ENCODE data around the gene RIC8A.
A peak's percentile ranks its signal among the peaks of the same experiment; 100 is the strongest.
"Not testable (repeated sequence)": the region's sequence is repeated elsewhere in the genome, so short reads cannot be mapped to it uniquely, and the experiment has no call there.

RIC8A gene

DNA sequence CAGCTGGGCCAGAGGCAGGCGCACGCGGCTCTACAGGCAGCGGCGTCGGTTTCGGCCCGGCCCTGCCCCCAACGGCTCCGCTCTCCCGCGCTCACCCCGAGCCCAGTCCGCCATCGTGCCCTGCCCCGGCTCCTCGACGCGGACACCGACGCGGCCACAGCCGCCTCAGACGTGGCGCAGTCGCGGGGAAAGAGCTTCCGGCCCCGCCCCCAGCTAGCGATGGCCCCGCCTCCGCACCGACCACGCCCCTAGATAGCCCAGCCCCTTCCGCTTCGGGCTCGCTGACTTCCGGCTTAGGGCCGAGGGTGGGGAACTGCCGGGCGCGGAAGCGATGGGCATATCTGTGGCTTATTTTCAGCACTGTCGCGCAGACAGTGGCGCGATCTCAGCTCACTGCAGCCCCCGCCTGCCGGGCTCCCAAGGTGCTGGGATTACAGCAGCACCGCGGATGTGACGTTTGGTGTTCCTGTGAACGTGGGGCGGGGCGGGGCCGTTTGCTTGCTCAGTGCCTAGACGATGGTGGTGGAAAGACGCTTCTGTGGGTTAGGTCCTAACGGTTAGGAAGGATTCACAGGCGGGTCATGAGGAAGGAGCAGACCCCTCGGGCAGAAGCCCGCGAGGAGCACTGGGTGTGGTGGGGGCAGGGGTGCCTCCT is at the start of gene RIC8A, which contains the start of gene BET1L:
Gene RIC8A, plus strand, starts transcription at position 501 of the 655 bp plus-strand sequence. CDS start 1,147 bp downstream, outside the sequence.
Gene BET1L, minus strand, starts transcription at position 192 of the 655 bp plus-strand sequence. Its CDS starts 78 bp downstream, at position 114.
- in situ Hi-C loops (cut with HindIII; ENCODE audit: low pct_unique_long_range_greater_than_20kb, low sequenced_read_pairs) = no loop called here
- peak; percentile 90 to 97 for DNase-seq (ENCODE audit: low read depth in 1 of 2, low spot score in 1 of 2)
- no peak for TF ChIP-seq JUND (IDR thresholded peaks at IDR 0.05; ENCODE audit: low read depth)

DNA sequence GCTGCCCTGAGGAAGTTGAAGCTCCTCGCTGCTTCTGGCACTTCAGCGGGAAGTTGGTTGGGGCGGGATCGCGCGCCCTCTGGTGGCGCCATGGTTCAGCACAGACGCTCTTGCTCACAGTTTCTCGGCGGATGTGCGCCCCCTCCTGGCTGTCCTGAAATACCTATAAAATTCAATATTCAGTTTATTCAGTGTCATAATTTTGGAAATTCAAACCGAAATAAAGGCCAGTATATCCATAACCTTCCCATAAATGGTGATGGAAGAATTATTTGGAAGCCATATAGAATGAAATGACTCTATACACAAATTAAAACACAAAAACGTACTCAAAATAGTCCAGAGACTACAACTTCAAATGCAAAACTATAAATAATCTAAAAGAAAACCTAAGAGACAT is 27.3 kb upstream of the RIC8A start:
- DNase-seq (ENCODE audit: low read depth in 1 of 2, low spot score in 1 of 2); in situ Hi-C loops (cut with HindIII; ENCODE audit: low pct_unique_long_range_greater_than_20kb, low sequenced_read_pairs): not testable (repeated sequence)

DNA sequence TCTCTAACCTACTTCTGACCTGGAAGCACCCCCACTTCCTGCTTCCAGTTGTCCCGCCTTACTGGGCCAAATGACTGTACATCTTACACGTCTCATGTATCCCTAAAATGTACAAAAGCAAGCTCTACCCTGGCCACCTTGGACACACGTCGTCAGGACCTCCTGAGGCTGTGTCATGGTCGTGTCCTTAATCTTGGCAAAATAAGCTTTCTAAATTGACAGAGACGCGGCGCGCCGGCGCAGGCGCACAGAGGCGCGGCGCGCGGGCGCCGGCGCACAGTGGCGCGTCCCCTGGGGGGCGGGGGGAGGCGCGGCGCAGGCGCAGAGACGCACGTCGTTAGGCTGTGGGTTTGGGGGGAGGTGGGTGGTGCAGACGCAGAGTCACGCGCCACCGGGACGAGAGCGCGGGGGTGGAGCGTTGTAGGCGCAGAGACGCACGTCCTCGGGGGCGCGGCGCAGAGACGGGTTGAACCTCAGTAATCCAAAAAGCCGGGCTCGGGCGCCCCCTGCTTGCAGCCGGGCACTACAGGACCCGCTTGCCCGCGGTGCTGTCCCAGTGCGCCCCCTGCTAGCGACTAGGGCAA is 18.2 kb upstream of the RIC8A start:
- in situ Hi-C loops (cut with HindIII; ENCODE audit: low pct_unique_long_range_greater_than_20kb, low sequenced_read_pairs); DNase-seq (ENCODE audit: low read depth in 1 of 2, low spot score in 1 of 2): not testable (repeated sequence)

DNA sequence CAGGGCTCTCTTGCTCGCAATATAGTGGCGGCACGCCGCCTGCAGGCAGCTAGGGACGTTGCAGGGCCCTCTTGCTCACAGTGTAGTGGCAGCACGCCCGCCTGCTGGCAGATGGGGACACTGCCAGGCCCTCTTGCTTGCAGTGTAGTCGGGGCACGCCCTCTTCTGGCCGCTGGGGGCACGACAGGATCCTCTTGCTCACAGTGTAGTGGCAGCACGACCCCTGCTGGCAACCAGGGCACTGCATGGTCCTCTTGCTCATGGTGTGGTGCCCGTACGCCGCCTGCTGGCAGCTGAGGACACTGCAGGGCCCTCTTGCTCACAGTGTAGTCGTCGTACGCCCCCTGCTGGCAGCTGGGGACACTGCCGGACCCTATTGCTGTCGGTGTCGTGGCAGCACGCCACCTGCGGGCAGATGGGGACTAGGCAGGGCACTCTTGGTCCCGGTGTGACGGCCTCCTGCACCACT is 17.6 kb upstream of the RIC8A start:
- in situ Hi-C loops (cut with HindIII; ENCODE audit: low pct_unique_long_range_greater_than_20kb, low sequenced_read_pairs); DNase-seq (ENCODE audit: low read depth in 1 of 2, low spot score in 1 of 2): not testable (repeated sequence)

GRCh38 chr11:190546-190945 is 17.0 kb upstream of the RIC8A start:
- DNase-seq (ENCODE audit: low read depth in 1 of 2, low spot score in 1 of 2); in situ Hi-C loops (cut with HindIII; ENCODE audit: low pct_unique_long_range_greater_than_20kb, low sequenced_read_pairs): not testable (repeated sequence)

- DNase-seq (ENCODE audit: low read depth in 1 of 2, low spot score in 1 of 2); in situ Hi-C loops (cut with HindIII; ENCODE audit: low pct_unique_long_range_greater_than_20kb, low sequenced_read_pairs): not testable (repeated sequence)
Measured at GRCh38 chr11:191490-192478, 15.7 kb upstream of the RIC8A start.

DNA sequence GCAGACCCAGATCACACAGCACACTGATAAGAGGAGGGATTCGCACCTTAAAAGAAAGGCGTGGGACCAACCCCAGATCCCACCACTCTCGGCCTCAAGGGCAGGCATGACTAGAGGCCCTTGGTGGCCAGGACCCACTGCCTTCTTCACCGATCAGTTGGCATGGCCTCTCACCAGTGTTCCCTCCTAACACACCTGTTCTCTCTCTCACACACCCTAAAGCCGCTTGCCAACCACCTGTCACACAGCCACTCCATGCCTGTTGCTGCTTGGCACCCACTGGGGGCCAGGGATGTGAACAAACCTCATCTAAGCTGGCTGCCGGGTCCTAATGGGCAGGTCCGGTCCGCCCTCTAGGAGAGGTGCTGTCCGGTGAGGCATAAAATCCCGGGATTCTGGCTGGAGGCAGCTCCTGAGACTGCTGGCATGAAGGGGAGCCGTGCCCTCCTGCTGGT is 14.8 kb upstream of the RIC8A start, which contains the start of gene SCGB1C1:
Gene SCGB1C1, plus strand, starts transcription at position 405 of the 455 bp plus-strand sequence. Its CDS starts 22 bp downstream, at position 427.
- DNase-seq (ENCODE audit: low read depth in 1 of 2, low spot score in 1 of 2); in situ Hi-C loops (cut with HindIII; ENCODE audit: low pct_unique_long_range_greater_than_20kb, low sequenced_read_pairs): not testable (repeated sequence)

DNA sequence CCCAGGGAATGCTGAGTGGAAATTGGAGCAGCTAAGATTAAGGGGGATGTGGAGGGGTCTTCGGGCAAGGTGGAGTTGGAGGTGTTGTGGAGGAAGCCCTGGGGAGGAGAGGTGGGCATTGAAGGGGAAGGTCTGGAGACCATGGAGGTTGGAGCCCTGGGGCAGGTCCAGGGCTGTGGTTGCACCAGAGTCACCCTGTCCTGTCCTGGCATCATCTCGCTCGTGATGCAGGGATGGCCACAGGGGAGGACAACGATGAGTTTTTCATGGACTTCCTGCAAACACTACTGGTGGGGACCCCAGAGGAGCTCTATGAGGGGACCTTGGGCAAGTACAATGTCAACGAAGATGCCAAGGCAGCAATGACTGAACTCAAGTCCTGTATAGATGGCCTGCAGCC is 14.0 kb upstream of the RIC8A start:
- DNase-seq (ENCODE audit: low read depth in 1 of 2, low spot score in 1 of 2); in situ Hi-C loops (cut with HindIII; ENCODE audit: low pct_unique_long_range_greater_than_20kb, low sequenced_read_pairs): not testable (repeated sequence)

- in situ Hi-C loops (cut with HindIII; ENCODE audit: low pct_unique_long_range_greater_than_20kb, low sequenced_read_pairs) = no loop called here
- no peak for DNase-seq (ENCODE audit: low read depth in 1 of 2, low spot score in 1 of 2)
- TF ChIP-seq JUND (IDR thresholded peaks at IDR 0.05; ENCODE audit: low read depth) = no peak
Measured at GRCh38 chr11:196786-197731, 10.4 kb upstream of the RIC8A start.

- in situ Hi-C loops (cut with HindIII; ENCODE audit: low pct_unique_long_range_greater_than_20kb, low sequenced_read_pairs) = no loop called here
- no peak for TF ChIP-seq JUND (IDR thresholded peaks at IDR 0.05; ENCODE audit: low read depth)
- no peak for DNase-seq (ENCODE audit: low read depth in 1 of 2, low spot score in 1 of 2)
Measured at GRCh38 chr11:197741-198235, 9.7 kb upstream of the RIC8A start.

GRCh38 chr11:198236-198806 is 9.2 kb upstream of the RIC8A start:
- TF ChIP-seq JUND (IDR thresholded peaks at IDR 0.05; ENCODE audit: low read depth) = no peak
- in situ Hi-C loops (cut with HindIII; ENCODE audit: low pct_unique_long_range_greater_than_20kb, low sequenced_read_pairs) = no loop called here
- no peak for DNase-seq (ENCODE audit: low read depth in 1 of 2, low spot score in 1 of 2)
